OCI-LY1 (cell line): ENCODE measurements around the gene ZYX.

Source experiments
- H2AFZ ChIP-seq: fragments of 200-600 bp; sonication (generic), shearing (Covaris generic); 2 replicates; pipeline ENCODE4 v1.6.0; 2014; ENCODE audit warnings: antibody characterized with exemption, mild to moderate bottlenecking, low read length
- H3F3A ChIP-seq: fragments of 200-600 bp; sonication (generic), shearing (Covaris generic); 2 replicates; pipeline ENCODE4 v1.6.0; 2014; ENCODE audit warnings: mild to moderate bottlenecking, antibody characterized with exemption, low read length, moderate library complexity; ENCODE audit not compliant: insufficient read depth
- H3K27ac ChIP-seq: fragments of 200-600 bp; sonication (generic); 2 replicates; pipeline ENCODE4 v1.5.1; 2014; ENCODE audit warnings: low read length, mixed run types, mild to moderate bottlenecking, low read depth; ENCODE audit not compliant: poor library complexity, severe bottlenecking
- H3K27me3 ChIP-seq: fragments of 200-600 bp; sonication (generic); 2 replicates; pipeline ENCODE4 v1.6.0; 2014; ENCODE audit warnings: antibody characterized with exemption, mild to moderate bottlenecking, low read length, moderate library complexity; ENCODE audit not compliant: insufficient read depth
- H3K36me3 ChIP-seq: fragments of 200-600 bp; sonication (generic); 2 replicates; pipeline ENCODE4 v1.6.1; 2014; ENCODE audit warnings: mild to moderate bottlenecking, antibody characterized with exemption, low read length, moderate library complexity, mixed read lengths; ENCODE audit not compliant: insufficient read depth
- H3K4me1 ChIP-seq: fragments of 200-600 bp; sonication (generic); 2 replicates; pipeline ENCODE4 v1.5.1; 2014; ENCODE audit warnings: mild to moderate bottlenecking, low read length, moderate library complexity; ENCODE audit not compliant: insufficient read depth, severe bottlenecking
- H3K4me2 ChIP-seq: fragments of 200-600 bp; sonication (generic), shearing (Covaris generic); 2 replicates; pipeline ENCODE4 v1.6.1; 2014; ENCODE audit warnings: low read length
- H3K4me3 ChIP-seq: fragments of 200-600 bp; sonication (generic); 2 replicates; pipeline ENCODE4 v1.5.1; 2014; ENCODE audit warnings: low read length, low read depth, mild to moderate bottlenecking, mixed read lengths; ENCODE audit not compliant: poor library complexity, severe bottlenecking
- H3K79me2 ChIP-seq: fragments of 200-600 bp; shearing (Covaris generic); 2 replicates; pipeline ENCODE4 v1.6.1; 2016; ENCODE audit warnings: mixed run types, low read length, mixed read lengths; ENCODE audit not compliant: insufficient read depth
- H3K9ac ChIP-seq: fragments of 200-600 bp; sonication (generic), shearing (Covaris generic); 2 replicates; pipeline ENCODE4 v1.6.1; 2014; ENCODE audit warnings: mild to moderate bottlenecking, low read length, mixed read lengths
- H3K9me2 ChIP-seq: fragments of 200-600 bp; sonication (generic), shearing (Covaris generic); 2 replicates; pipeline ENCODE4 v1.6.1; 2014; ENCODE audit warnings: low read depth, mild to moderate bottlenecking, low read length, mixed read lengths
- H3K9me3 ChIP-seq: fragments of 200-600 bp; shearing (Covaris generic); 2 replicates; pipeline ENCODE4 v1.6.1; 2014; ENCODE audit warnings: low read length, mixed read lengths
- H4K20me1 ChIP-seq: fragments of 200-600 bp; sonication (generic), shearing (Covaris generic); 2 replicates; pipeline ENCODE4 v1.6.0; 2016; ENCODE audit warnings: mild to moderate bottlenecking, low read length; ENCODE audit not compliant: insufficient read depth
- EZH2 ChIP-seq: fragments of 200-600 bp; sonication (generic), shearing (Covaris generic); IDR thresholded peaks from 2 replicates; pipeline ENCODE4 v1.8.0; 2017; ENCODE audit warnings: borderline replicate concordance, mixed run types, mild to moderate bottlenecking, antibody characterized with exemption, low read length, moderate library complexity, mixed read lengths
- TF ChIP-seq, protein P1 (sequence below): fragments of 200-600 bp; sonication (generic), shearing (Covaris generic); IDR thresholded peaks from 2 replicates; pipeline ENCODE4 v1.5.1; 2017; ENCODE audit warnings: mild to moderate bottlenecking, antibody characterized with exemption, low read length, moderate library complexity, mixed read lengths

ZYX gene

DNA sequence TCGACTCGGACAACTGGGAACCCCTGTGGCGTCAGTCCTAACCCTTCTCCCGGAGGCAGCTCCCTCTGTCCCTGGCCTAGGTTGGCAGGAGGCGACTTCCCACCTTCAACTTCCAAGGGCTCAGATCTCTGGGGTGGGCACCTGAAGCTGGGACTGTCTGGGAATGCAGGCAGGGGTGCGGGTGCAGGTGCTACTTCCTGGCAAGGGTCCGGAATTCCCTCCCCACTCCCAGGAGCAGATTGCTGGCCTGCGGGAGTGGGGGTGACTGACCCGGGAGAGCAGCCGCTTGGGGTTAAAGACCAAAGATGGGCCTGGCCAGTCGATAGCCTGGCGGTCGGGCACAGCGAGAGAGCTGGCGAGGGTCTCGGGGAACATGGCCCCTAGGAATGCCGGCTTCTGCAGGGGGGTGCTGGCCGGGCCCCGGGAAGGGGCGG is 27.1 kb downstream of the ZYX start:
- H4K20me1 ChIP-seq, result no peaks in the 10 kb centered on the region
- H3K4me2 ChIP-seq, result no peak overlapping the region
- no peaks in the 10 kb centered on the region for H3K36me3 ChIP-seq
- H3K9ac ChIP-seq, result no peak overlapping the region
- TF ChIP-seq, protein P1, sequence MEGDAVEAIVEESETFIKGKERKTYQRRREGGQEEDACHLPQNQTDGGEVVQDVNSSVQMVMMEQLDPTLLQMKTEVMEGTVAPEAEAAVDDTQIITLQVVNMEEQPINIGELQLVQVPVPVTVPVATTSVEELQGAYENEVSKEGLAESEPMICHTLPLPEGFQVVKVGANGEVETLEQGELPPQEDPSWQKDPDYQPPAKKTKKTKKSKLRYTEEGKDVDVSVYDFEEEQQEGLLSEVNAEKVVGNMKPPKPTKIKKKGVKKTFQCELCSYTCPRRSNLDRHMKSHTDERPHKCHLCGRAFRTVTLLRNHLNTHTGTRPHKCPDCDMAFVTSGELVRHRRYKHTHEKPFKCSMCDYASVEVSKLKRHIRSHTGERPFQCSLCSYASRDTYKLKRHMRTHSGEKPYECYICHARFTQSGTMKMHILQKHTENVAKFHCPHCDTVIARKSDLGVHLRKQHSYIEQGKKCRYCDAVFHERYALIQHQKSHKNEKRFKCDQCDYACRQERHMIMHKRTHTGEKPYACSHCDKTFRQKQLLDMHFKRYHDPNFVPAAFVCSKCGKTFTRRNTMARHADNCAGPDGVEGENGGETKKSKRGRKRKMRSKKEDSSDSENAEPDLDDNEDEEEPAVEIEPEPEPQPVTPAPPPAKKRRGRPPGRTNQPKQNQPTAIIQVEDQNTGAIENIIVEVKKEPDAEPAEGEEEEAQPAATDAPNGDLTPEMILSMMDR, result no peak
- TF ChIP-seq EZH2, result no peak
- no peaks in the 10 kb centered on the region for H3F3A ChIP-seq
- H3K9me3 ChIP-seq, result no peaks in the 10 kb centered on the region
- no peaks in the 10 kb centered on the region; the same call in 1 of the 2 replicates for H3K27me3 ChIP-seq
- no peaks in the 10 kb centered on the region for H3K79me2 ChIP-seq
- no peak overlapping the region for H3K27ac ChIP-seq
- no peak overlapping the region for H3K4me3 ChIP-seq
- no peaks in the 10 kb centered on the region for H3K4me1 ChIP-seq
- H2AFZ ChIP-seq, result no peak overlapping the region
- no peaks in the 10 kb centered on the region for H3K9me2 ChIP-seq

DNA sequence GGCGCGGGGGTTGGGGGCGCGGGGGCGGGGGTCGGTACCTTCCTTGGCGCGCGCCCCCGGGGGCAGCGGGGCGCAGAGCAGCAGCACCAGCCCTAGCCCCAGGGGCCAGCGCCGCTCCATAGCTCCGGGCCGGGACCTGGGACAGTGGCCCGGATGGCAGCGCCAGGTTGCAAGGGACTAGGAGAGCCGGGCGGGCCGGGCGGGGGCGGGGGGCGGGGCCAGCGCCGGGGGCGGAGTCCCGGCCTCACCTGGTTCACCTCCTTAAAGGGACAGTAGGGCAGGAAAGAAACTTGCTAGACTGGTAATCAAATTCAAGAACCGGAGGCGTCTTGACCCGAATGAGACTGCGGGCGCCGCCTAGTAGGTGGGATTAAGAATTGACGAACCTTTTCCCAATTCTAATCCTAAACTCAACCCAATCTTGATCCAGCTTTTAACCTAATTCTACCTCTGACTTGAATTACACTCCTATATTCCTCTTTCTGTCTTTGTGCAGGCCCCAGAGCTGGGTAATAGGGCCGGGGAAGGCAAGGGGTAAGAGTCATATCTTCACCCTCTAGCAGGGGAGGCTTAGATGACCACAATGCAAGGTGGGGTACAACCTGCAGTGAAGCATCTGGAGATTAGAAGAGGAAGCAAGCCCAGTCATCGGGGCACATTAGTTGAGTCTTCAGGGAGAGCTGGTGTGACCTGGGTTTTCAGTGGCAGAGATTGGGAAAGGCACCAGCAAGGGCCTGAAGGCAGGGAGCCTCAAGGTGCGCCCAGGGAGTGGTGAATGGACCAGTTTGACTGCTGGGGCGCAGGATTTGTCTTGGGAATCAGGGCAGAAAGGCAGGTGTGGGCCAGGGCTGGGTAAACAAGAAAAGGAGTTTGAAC is 27.8 kb downstream of the ZYX start, which contains the start of gene EPHA1:
EPHA1 (minus strand) TSS at position 171 of the 876 bp plus-strand sequence; CDS start at position 120, 51 bp downstream.
- no peaks in the 10 kb centered on the region; the same call in 1 of the 2 replicates for H3K27me3 ChIP-seq
- H3K4me2 ChIP-seq, result no peak within 1 kb of the TSS
- H3K79me2 ChIP-seq, result no peaks in the 10 kb centered on the region
- no peak within 1 kb of the TSS for H3K27ac ChIP-seq
- no peaks in the 10 kb centered on the region for H4K20me1 ChIP-seq
- no peaks in the 10 kb centered on the region for H3K36me3 ChIP-seq
- H3K9ac ChIP-seq, result no peak within 1 kb of the TSS
- no peaks in the 10 kb centered on the region for H3F3A ChIP-seq
- no peaks in the 10 kb centered on the region for H3K9me3 ChIP-seq
- H3K4me1 ChIP-seq, result no peaks in the 10 kb centered on the region
- no peak within 1 kb of the TSS for H2AFZ ChIP-seq
- H3K4me3 ChIP-seq, result no peak within 1 kb of the TSS
- TF ChIP-seq, protein P1, result peak; percentile 38; the same call in 1 of the 2 replicates
- TF ChIP-seq EZH2, result no peak
- no peaks in the 10 kb centered on the region for H3K9me2 ChIP-seq

DNA sequence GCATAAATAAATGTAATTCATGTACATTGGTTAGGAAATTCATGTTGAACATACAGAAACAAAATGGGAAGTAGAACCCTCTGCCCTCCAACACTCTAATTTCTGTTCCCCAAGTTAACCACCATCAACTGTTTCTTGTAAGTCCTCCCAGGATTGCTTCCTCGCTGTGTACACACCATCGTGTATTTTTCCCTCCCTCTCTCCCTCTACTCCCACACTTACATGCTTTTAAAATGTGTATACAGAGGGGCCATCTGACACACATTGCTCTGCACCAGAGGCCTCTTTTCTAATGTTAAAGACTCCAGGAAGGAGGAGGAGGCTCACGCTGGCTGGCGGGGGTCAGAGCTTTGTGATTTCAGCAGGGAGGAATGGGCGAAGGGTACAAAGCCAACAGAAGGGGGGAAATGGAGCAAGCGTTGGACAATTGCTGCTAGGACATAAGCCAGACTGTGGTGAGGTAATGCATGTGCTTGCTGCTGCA is 29.4 kb downstream of the ZYX start:
- Histone ChIP-seq H4K20me1 (no peaks in the 10 kb centered on the region), H3K27ac (no peak overlapping the region), H3K9ac (no peak overlapping the region)

More for the DNA sequence above, 29.4 kb downstream of the ZYX start:
- Histone ChIP-seq H3K4me1 (no peaks in the 10 kb centered on the region), H3K9me2 (no peaks in the 10 kb centered on the region), H3K4me2 (no peak overlapping the region), H3K9me3 (no peaks in the 10 kb centered on the region), H3K79me2 (no peaks in the 10 kb centered on the region), H3K4me3 (no peak overlapping the region), H2AFZ (no peak overlapping the region), H3K27me3 (no peaks in the 10 kb centered on the region; the same call in 1 of the 2 replicates), H3F3A (no peaks in the 10 kb centered on the region), H3K36me3 (no peaks in the 10 kb centered on the region)
- no peak for TF ChIP-seq EZH2
- TF ChIP-seq, protein P1, result no peak
